ENCODE measurements around the gene GPALPP1.
"Not testable (repeated sequence)": the region's sequence is repeated elsewhere in the genome, so short reads cannot be mapped to it uniquely, and the experiment has no call there.

GPALPP1 gene, protein sequence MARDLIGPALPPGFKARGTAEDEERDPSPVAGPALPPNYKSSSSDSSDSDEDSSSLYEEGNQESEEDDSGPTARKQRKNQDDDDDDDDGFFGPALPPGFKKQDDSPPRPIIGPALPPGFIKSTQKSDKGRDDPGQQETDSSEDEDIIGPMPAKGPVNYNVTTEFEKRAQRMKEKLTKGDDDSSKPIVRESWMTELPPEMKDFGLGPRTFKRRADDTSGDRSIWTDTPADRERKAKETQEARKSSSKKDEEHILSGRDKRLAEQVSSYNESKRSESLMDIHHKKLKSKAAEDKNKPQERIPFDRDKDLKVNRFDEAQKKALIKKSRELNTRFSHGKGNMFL

GRCh38 chr13:44989071-44989889 lies at the start of gene GPALPP1, which contains the start of gene NUFIP1:
TSS of gene GPALPP1 (plus strand) at chr13:44989538. CDS start at chr13:44989655, 117 bp downstream.
TSS of gene NUFIP1 (minus strand) at chr13:44989471. CDS start at chr13:44989436, 35 bp downstream.
- DNase-seq = peak; percentile 94

DNA sequence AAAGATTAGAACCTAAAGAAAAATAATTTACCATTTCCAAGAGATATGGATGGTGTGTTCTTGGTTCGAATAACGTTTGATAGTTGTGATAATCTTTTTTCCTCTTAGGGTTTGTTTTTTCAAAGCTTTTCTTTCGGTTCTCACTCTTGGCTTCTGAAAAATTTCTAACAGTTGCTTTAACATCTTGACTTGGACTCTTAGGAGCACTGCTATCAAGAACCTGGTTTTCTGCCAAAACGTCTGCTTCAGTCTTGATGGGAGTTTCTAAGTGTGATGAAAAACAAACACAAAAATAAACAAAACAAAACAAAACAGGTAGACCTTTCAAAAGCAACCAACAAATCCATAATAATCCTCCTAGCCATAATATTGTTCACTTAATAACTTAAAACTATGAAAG lies 45.9 kb upstream of the GPALPP1 start:
- not testable (repeated sequence) for DNase-seq

- DNase-seq = peak; percentile 56
Observed at GRCh38 chr13:44951184-44951583, 38.2 kb upstream of the GPALPP1 start.

DNA sequence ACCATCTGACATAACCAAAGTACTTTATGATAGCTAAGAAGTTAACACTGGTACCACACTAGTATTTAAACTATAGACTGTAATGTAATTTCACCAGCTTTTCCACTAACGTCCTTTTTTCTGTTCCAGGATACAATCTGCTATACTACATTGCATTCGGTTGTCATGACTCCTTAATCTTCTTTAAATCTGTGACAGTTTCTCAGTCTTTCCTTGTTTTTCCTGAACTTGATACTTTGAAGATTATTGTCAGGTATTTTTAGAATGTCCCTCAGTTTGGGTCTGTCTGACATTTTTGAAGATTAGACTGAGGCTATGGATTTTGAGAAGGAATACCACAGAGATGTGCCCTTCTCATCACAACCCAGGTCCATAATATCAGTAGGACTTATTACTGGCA lies 36.7 kb upstream of the GPALPP1 start:
- DNase-seq = no peak

DNA sequence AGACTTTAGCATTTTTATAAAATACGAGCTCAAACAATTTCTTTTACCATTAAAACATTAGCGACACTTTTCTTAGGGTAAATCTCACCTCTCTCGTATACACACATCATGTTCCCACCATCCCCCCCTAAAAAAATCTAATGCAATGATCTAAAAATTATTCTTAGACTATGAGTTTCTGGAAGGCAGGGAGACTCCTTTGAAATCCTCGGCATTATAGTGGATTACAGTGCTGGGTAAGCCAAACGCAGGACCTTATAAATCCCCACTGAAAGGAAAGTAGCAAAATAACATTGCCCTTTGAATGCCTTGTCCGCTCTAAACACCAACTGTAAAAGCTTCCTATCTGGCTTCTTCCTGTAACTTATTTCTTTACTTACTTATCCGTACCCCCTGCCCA lies 35.1 kb upstream of the GPALPP1 start:
- DNase-seq = no peak

DNA sequence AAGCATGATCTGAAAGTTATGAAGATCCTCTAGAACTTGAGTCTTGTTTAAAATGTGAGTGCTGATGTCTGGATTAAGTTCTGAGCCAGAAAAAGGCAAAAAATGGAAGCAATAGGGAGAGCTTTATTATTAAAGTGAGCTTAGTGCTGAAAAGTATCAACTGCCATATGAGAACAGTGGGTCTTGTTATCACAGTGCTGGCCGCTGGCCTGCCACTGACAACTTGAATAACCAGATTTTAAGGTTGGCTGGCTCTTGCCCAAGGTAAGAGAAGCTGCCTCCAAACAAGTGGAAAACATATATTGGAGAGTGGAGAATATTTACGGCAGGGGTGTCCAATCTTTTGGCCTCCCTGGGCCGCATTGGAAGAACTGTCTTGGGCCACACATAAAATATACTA lies 33.9 kb upstream of the GPALPP1 start:
- DNase-seq = no peak

DNA sequence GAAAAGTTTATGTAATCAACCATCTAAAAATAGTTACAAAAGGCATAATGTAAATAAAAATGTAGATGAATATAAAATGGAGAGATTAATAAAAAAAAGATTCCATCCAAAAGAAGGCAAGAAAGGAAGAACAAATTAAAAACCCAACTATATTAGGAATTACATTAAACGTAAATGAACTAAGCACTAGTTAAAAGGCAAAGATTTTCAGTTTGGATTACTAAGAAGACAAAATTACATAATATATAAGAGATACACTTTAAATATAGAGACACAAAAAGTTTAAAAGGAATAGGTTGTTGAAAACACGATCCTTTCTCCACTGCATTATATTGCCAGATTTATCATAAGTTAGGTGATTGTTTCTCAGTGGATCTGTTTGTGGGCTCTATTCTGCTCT lies 27.3 kb upstream of the GPALPP1 start:
- DNase-seq = no peak

- DNase-seq = no peak
Observed at GRCh38 chr13:44967704-44968433, 21.5 kb upstream of the GPALPP1 start.

- DNase-seq = no peak
Observed at GRCh38 chr13:44968434-44968815, 20.9 kb upstream of the GPALPP1 start.

DNA sequence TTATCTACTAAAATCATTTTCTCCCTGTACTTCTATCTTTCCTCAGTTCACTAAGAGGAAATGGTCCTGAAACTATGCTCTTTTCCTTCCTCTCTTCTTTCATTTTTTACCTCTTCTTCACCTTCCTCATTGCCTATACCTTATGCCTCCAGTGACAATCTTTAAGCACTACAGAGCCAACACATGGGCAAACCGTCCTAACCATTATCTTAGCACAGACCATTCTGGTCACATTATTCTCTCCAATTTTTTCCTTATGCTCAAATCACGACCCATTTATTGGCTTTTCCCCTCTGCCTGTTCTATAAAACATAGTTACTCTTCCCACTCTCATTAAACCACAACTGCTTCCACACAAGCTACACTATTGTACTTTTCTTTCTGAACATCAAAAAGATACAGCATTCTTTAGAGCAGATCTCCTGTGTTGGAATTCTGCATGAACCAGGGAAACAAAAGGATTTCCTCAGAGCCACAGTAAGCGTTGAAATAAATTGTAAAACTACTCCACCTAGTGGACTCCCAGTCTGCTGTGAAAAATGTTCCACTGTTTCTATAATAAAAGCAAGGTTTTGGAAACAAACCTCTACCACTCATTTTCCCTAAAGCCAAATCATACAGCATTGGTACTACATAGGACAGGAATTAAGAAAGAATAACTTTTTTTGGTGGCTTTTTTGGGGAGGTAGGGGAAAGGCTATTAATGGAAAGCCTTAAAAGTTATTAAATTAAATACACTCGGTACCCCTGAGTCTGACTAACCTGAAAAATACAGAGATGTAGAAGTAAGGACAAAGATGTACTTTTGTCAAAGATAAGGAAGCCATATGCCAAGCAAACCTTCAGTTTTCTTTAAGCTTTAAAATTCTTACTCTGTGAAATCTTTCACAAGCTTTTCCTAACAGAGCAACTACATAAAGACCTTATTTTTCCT lies 19.5 kb upstream of the GPALPP1 start:
- peak; percentile 70 for DNase-seq

DNA sequence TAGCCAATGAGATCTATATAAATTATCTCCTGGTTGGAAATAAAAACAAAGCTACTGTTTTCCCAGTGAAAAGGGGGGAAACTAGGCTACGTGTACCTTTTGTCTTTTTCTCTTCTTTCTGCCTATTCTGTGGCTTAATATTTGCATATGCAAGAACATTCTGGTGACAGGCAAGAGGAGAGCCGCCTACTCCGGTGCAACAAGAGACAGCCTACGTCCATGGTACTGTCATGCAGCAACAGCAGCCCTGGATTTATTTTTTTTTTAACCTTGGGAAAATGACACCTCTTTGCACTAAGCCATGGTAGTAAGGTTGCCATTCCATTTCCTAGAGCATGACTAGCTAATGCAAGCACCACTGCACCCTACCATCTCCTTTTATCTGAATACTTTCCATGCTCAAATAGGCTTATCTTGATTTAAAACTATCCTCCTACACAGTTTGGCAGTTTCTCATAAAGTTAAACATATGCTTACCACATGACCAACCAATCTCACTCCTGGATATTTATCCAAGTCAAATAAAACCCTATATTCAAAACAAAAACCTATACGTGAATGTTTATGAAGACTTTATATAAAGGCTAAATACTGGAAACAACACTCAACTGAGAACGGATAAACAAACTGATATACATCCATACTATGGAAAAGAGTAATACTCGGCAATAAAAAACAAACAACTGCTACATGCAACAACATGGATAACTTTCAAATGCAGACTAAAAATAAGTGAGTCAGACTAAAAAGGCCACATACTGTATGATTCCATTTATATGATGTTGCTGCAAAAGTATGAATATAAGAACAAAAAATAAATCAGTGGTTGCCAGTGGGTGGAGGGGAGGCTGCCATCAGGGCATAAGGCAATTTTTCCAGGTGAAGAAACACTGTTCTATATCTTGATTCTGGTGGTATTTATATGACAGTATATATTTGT lies 17.4 kb upstream of the GPALPP1 start:
- DNase-seq = no peak

GRCh38 chr13:44972956-44973581 lies 16.3 kb upstream of the GPALPP1 start:
- DNase-seq = peak; percentile 40

DNA sequence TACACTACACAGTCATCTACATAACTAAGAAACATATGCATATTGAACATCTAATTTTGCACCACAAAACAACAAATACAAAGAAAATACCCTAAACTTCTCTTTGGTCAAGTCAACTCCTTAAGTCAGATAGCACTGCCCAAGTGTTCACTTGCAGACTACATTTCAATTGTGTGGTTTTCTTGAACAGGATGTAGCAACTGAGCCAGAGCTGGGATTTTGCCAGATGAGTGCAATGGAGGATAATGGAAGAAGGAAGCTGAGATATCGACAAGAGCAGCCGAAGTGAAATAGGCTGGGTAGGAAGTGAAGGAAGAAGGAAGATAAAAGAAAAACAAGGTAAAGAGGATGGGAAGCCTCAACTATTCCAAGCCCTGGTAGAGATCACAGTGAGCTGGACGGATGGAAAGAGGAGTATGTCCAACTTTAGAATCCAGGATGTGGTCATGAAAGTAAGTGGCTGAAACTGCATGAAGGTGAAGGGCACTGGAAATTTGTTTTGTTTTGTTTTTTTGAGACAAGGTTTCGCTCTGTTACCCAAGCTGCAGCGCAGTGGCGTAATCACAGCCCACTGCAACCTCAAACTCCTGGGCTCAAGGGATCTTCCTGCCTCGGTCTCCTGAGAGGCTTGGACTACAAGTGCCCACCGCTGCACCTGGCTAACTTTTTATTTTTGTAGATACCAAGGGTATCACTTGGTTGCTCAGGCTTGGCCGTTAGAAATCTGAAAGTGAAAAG lies 15.1 kb upstream of the GPALPP1 start:
- DNase-seq = peak; percentile 74

DNA sequence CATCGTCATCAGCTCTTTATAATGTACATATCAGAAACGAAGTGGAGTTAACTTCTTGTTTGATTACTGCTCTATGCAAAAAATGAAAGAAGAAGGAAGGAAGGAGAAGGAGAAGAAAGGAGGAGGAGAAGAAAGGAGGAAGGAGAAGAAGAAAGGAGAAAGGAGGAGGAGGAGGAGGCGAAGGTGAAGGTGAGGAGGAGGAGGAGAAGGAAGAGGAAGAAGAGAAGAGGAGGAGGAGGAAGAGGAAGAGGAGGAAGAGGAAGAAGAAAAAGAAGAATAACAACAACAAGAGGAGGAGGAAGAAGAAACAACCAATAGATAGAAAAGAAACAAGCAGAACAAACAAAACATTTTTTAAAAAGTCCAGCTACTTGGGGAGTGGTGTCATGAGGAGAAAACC lies 13.1 kb upstream of the GPALPP1 start:
- DNase-seq = no peak

- DNase-seq = no peak
Observed at GRCh38 chr13:44976949-44977583, 12.3 kb upstream of the GPALPP1 start.

GRCh38 chr13:44978328-44978727 lies 11.0 kb upstream of the GPALPP1 start:
- DNase-seq = no peak

GRCh38 chr13:44989941-44990340 lies 603 bp downstream of the GPALPP1 start:
- DNase-seq = no peak

- no peak for DNase-seq
Observed at GRCh38 chr13:45003417-45003816, 14.1 kb downstream of the GPALPP1 start.

DNA sequence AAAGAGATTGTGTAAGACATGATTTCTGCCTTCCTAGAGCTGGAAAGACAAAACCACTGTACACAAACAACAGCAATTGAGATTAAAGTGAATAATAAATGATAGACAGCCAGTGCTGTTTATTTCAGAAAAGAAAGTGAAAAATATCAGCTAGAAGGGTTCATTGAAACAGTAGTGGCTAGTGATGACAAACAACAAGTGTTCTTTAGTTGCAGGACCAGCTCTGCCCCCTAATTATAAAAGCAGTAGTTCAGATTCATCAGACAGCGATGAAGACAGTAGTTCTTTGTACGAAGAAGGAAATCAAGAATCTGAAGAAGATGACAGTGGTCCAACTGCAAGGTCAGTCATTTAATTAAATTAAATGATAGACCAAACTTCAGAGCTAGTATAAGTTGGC lies 14.8 kb downstream of the GPALPP1 start:
- no peak for DNase-seq
